Smooth muscle cell (in vitro differentiated cells): Measurements from ENCODE around the gene ABCD1. TPM values are rescaled to one million over a fixed set of nuclear protein-coding genes. Genes with fewer than 3 reads are reported as not detected.
A peak's percentile ranks its signal among the peaks of the same experiment; 100 is the strongest.
"Not testable (repeated sequence)": the region's sequence is repeated elsewhere in the genome, so short reads cannot be mapped to it uniquely, and the experiment has no call there.

Experiments
- DNase-seq: peaks from one replicate; lab custom pipeline; 2025; ENCODE audit not compliant: unreplicated experiment; lab: John Stamatoyannopoulos, UW
- H2AFZ ChIP-seq: fragments of 200-600 bp; sonication (generic); 2 replicates; pipeline ENCODE4 v1.6.0; 2016; ENCODE audit warnings: antibody characterized with exemption, low read depth, mild to moderate bottlenecking
- H3F3A ChIP-seq: fragments of 200-600 bp; sonication (generic); 2 replicates; pipeline ENCODE4 v1.6.0; 2017; ENCODE audit warnings: antibody characterized with exemption, low read depth
- H3K27ac ChIP-seq: fragments of 200-600 bp; sonication (generic); 2 replicates; pipeline ENCODE4 v1.5.1; 2016; ENCODE audit warnings: low read depth, mild to moderate bottlenecking
- H3K27me3 ChIP-seq: fragments of 200-600 bp; sonication (generic); 2 replicates; pipeline ENCODE4 v1.6.1; 2016; ENCODE audit warnings: low read depth, mild to moderate bottlenecking
- H3K36me3 ChIP-seq: fragments of 200-600 bp; sonication (generic); 2 replicates; pipeline ENCODE4 v1.5.1; 2016; ENCODE audit warnings: low read depth
- H3K4me1 ChIP-seq: fragments of 200-600 bp; sonication (generic); 2 replicates; pipeline ENCODE4 v1.5.1; 2016; ENCODE audit warnings: low read depth
- H3K4me2 ChIP-seq: fragments of 200-600 bp; sonication (generic); 2 replicates; pipeline ENCODE4 v1.6.0; 2016; ENCODE audit warnings: mild to moderate bottlenecking
- H3K4me3 ChIP-seq: fragments of 200-600 bp; sonication (generic); 2 replicates; pipeline ENCODE4 v1.5.1; 2016; ENCODE audit warnings: mild to moderate bottlenecking
- H3K79me2 ChIP-seq: fragments of 200-600 bp; sonication (generic); 2 replicates; pipeline ENCODE4 v1.6.0; 2016; ENCODE audit warnings: low read depth, mild to moderate bottlenecking
- H3K9ac ChIP-seq: fragments of 200-600 bp; sonication (generic); 2 replicates; pipeline ENCODE4 v1.6.0; 2016; ENCODE audit warnings: low read depth
- H3K9me3 ChIP-seq: fragments of 200-600 bp; sonication (generic); replicated peaks from 2 replicates; pipeline ENCODE4 v1.5.1; 2016; ENCODE audit warnings: low read depth
- H4K20me1 ChIP-seq: fragments of 200-600 bp; sonication (generic); 2 replicates; pipeline ENCODE4 v1.6.0; 2016; ENCODE audit warnings: low read depth
- CTCF ChIP-seq: fragments of 200-600 bp; sonication (generic); IDR thresholded peaks from 2 replicates; pipeline ENCODE4 v1.5.1; 2017; ENCODE audit warnings: borderline replicate concordance, mild to moderate bottlenecking, antibody characterized with exemption; ENCODE audit not compliant: insufficient read depth, poor library complexity, severe bottlenecking
- WGBS: methylation state at CpG from one replicate; pipeline ENCODE4 v1.1.7; 2016; ENCODE audit warnings: low lambda C conversion rate; 5-methylcytosine and 5-hydroxymethylcytosine counted together
- polyA plus RNA-seq: library from polyadenylated mRNA; unstranded; fragments of >200 nt; fragmentation: Nextera tagmentation; extraction: Ambion mirVana; gene quantifications from 2 replicates; pipeline ENCODE4 v1.2.1, GENCODE V29; 2016
- total RNA-seq: library from RNA; depleted of rRNA; stranded (reverse); fragments of >200 nt; gene quantifications from 2 replicates; pipeline ENCODE4 v1.2.3, GENCODE V29; 2014

The ABCD1 gene
- 6.2 and 7.1 TPM in 2 replicates for total RNA-seq
- 9.4 and 10.9 TPM in 2 replicates for polyA plus RNA-seq

GRCh38 chrX:153724252-153725038 is at the start of gene ABCD1, which contains the start of gene BCAP31:
Gene ABCD1 (plus strand): TSS chrX:153724856. CDS start chrX:153725267, 411 bp downstream.
Gene BCAP31 (minus strand): TSS chrX:153724387. CDS start chrX:153723244, 1,143 bp downstream.
- 41% methylated on average over 25 of the region's 88 CpGs for WGBS
- peak within 1 kb of the TSS; percentile 86 for H3K4me2 ChIP-seq
- peaks cover 12% of the 10 kb centered on the region for H3K4me1 ChIP-seq
- no peak within 1 kb of the TSS for H2AFZ ChIP-seq
- H4K20me1 ChIP-seq, result peaks cover 22% of the 10 kb centered on the region
- H3K27me3 ChIP-seq, result no peaks in the 10 kb centered on the region
- peak; percentile 91 for DNase-seq
- peak within 1 kb of the TSS; percentile 70 for H3K27ac ChIP-seq
- H3F3A ChIP-seq, result no peaks in the 10 kb centered on the region
- H3K36me3 ChIP-seq, result no peaks in the 10 kb centered on the region
- peak within 1 kb of the TSS; percentile 69 for H3K9ac ChIP-seq
- peaks cover 31% of the 10 kb centered on the region for H3K79me2 ChIP-seq
- H3K9me3 ChIP-seq, result no peaks in the 10 kb centered on the region
- H3K4me3 ChIP-seq, result peak within 1 kb of the TSS; percentile 72
- no peak for TF ChIP-seq CTCF

- Histone ChIP-seq H3K4me2 (no peak overlapping the region), H2AFZ (no peak overlapping the region), H3K36me3 (no peaks in the 10 kb centered on the region), H3F3A (no peaks in the 10 kb centered on the region), H3K79me2 (no peaks in the 10 kb centered on the region), H3K9me3 (no peaks in the 10 kb centered on the region), H3K27ac (no peak overlapping the region), H4K20me1 (no peaks in the 10 kb centered on the region), H3K9ac (no peak overlapping the region), H3K27me3 (no peaks in the 10 kb centered on the region), H3K4me3 (no peak overlapping the region), H3K4me1 (no peaks in the 10 kb centered on the region)
- no peak for TF ChIP-seq CTCF
- DNase-seq, result no peak
- WGBS, result 71% methylated on average over 12 of the region's 12 CpGs
Measured at GRCh38 chrX:153681175-153681574, 43.5 kb upstream of the ABCD1 start.

GRCh38 chrX:153683486-153683885 is 41.2 kb upstream of the ABCD1 start:
- H3K4me3 ChIP-seq, H3K36me3 ChIP-seq, H3K27me3 ChIP-seq, H2AFZ ChIP-seq, H3F3A ChIP-seq, H3K79me2 ChIP-seq, DNase-seq, H3K9ac ChIP-seq, H3K27ac ChIP-seq, H3K4me2 ChIP-seq, H3K9me3 ChIP-seq, H3K4me1 ChIP-seq, H4K20me1 ChIP-seq: not testable (repeated sequence)
- WGBS, result 96% methylated on average over 8 of the region's 8 CpGs

- no peaks in the 10 kb centered on the region for H3K27me3 ChIP-seq
- H3K9ac ChIP-seq, result no peak overlapping the region
- no peak overlapping the region for H2AFZ ChIP-seq
- no peak overlapping the region for H3K4me3 ChIP-seq
- no peak overlapping the region for H3K27ac ChIP-seq
- no peak overlapping the region for H3K4me2 ChIP-seq
- no peak for DNase-seq
- WGBS, result 74% methylated on average over 14 of the region's 21 CpGs
- no peaks in the 10 kb centered on the region for H3K36me3 ChIP-seq
- peaks cover 4% of the 10 kb centered on the region for H4K20me1 ChIP-seq
- TF ChIP-seq CTCF, result no peak
- H3F3A ChIP-seq, result no peaks in the 10 kb centered on the region
- no peaks in the 10 kb centered on the region for H3K79me2 ChIP-seq
- H3K4me1 ChIP-seq, result no peaks in the 10 kb centered on the region
- no peaks in the 10 kb centered on the region for H3K9me3 ChIP-seq
Measured at GRCh38 chrX:153684467-153685155, 40.0 kb upstream of the ABCD1 start.
